Neural cell (in vitro differentiated cells): Measurements from ENCODE around the gene SH3RF1. TPM values are rescaled to one million over a fixed set of nuclear protein-coding genes. Genes with fewer than 3 reads are reported as not detected.

Source experiments
- H2AFZ ChIP-seq: fragments of 200-600, 300-800 bp; sonication (generic), shearing (Covaris generic); 2 replicates; pipeline ENCODE4 v1.6.0; 2014; ENCODE audit warnings: low read depth, mild to moderate bottlenecking, antibody characterized with exemption, low read length, moderate library complexity
- H3F3A ChIP-seq: fragments of 200-600 bp; shearing (Covaris generic); 2 replicates; pipeline ENCODE4 v1.6.1; 2016; ENCODE audit warnings: mild to moderate bottlenecking, moderate library complexity, mixed read lengths, antibody characterized with exemption, low read length; ENCODE audit not compliant: insufficient read depth, poor library complexity, severe bottlenecking
- H3K27ac ChIP-seq: fragments of 200-600, 300-800 bp; sonication (generic), shearing (Covaris generic); 2 replicates; pipeline ENCODE4 v1.5.1; 2014; ENCODE audit warnings: mild to moderate bottlenecking, low read length, moderate library complexity
- H3K27me3 ChIP-seq: fragments of 300-800, 200-600 bp; sonication (generic), shearing (Covaris generic); 2 replicates; pipeline ENCODE4 v1.6.0; 2014; ENCODE audit warnings: mild to moderate bottlenecking, low read depth, low read length, moderate library complexity; ENCODE audit not compliant: insufficient read depth
- H3K36me3 ChIP-seq: fragments of 300-800, 200-600 bp; sonication (generic), shearing (Covaris generic); 2 replicates; pipeline ENCODE4 v1.5.1; 2014; ENCODE audit warnings: mild to moderate bottlenecking, antibody characterized with exemption, low read length, moderate library complexity; ENCODE audit not compliant: insufficient read depth
- H3K4me2 ChIP-seq: fragments of 300-800, 200-600 bp; sonication (generic), shearing (Covaris generic); 2 replicates; pipeline ENCODE4 v1.6.0; 2014; ENCODE audit warnings: mild to moderate bottlenecking, low read length
- H3K4me3 ChIP-seq: fragments of 300-800, 200-600 bp; sonication (generic), shearing (Covaris generic); 2 replicates; pipeline ENCODE4 v1.5.1; 2014; ENCODE audit warnings: mild to moderate bottlenecking, low read length, moderate library complexity
- H3K79me2 ChIP-seq: fragments of 200-600 bp; shearing (Covaris generic); replicated peaks from 2 replicates; pipeline ENCODE4 v1.6.0; 2014; ENCODE audit warnings: mild to moderate bottlenecking, low read length, moderate library complexity; ENCODE audit not compliant: insufficient read depth
- H3K9ac ChIP-seq: fragments of 300-800, 200-600 bp; sonication (generic), shearing (Covaris generic); 2 replicates; pipeline ENCODE4 v1.6.1; 2016; ENCODE audit warnings: mild to moderate bottlenecking, low read length, mixed read lengths
- H3K9me2 ChIP-seq: fragments of 200-600 bp; shearing (Covaris generic); 2 replicates; pipeline ENCODE4 v1.6.1; 2016; ENCODE audit warnings: mild to moderate bottlenecking, low read length, mixed read lengths; ENCODE audit not compliant: insufficient read depth
- H3K9me3 ChIP-seq: fragments of 200-600, 300-800 bp; sonication (generic), shearing (Covaris generic); 2 replicates; pipeline ENCODE4 v1.6.1; 2016; ENCODE audit warnings: mild to moderate bottlenecking, mixed run types, low read length, moderate library complexity, mixed read lengths
- H4K20me1 ChIP-seq: fragments of 200-600 bp; shearing (Covaris generic); 2 replicates; pipeline ENCODE4 v1.6.1; 2016; ENCODE audit warnings: mild to moderate bottlenecking, mixed run types; ENCODE audit not compliant: insufficient read depth
- CTCF ChIP-seq: fragments of 450-650 bp; IDR thresholded peaks from 2 replicates; pipeline ENCODE4 v1.5.1; 2014; ENCODE audit warnings: antibody characterized with exemption, mild to moderate bottlenecking, moderate library complexity; ENCODE audit not compliant: poor library complexity, severe bottlenecking
- EP300 ChIP-seq: fragments of 450-650 bp; conservative IDR thresholded peaks from 2 replicates; pipeline ENCODE4 v1.6.1; 2014; ENCODE audit warnings: antibody characterized with exemption, mild to moderate bottlenecking, moderate library complexity; ENCODE audit not compliant: poor library complexity, severe bottlenecking
- EZH2 ChIP-seq: fragments of 200-600, 300-800 bp; shearing (Covaris generic), sonication (generic); IDR thresholded peaks from 2 replicates; pipeline ENCODE4 v1.6.1; 2014; ENCODE audit warnings: antibody characterized with exemption, low read length, borderline replicate concordance, mild to moderate bottlenecking; ENCODE audit not compliant: insufficient read depth, poor library complexity, severe bottlenecking
- MXI1 ChIP-seq: fragments of 450-650 bp; conservative IDR thresholded peaks from 2 replicates; pipeline ENCODE4 v1.6.1; 2014; ENCODE audit warnings: antibody characterized with exemption, mild to moderate bottlenecking; ENCODE audit not compliant: poor library complexity, severe bottlenecking
- POLR2AphosphoS5 ChIP-seq: IDR thresholded peaks from 2 replicates; pipeline ENCODE4 v1.6.1; 2012
- RAD21 ChIP-seq: fragments of 450-650 bp; conservative IDR thresholded peaks from 2 replicates; pipeline ENCODE4 v1.6.1; 2014; ENCODE audit warnings: antibody characterized with exemption, mild to moderate bottlenecking, moderate library complexity
- SMC3 ChIP-seq: fragments of 450-650 bp; conservative IDR thresholded peaks from 2 replicates; pipeline ENCODE4 v1.6.1; 2014; ENCODE audit warnings: antibody characterized with exemption, mild to moderate bottlenecking, moderate library complexity; ENCODE audit not compliant: poor library complexity
- TAF1 ChIP-seq: IDR thresholded peaks from 2 replicates; pipeline ENCODE4 v1.6.1; 2012; ENCODE audit warnings: low read depth
- polyA plus RNA-seq: library from polyadenylated mRNA; depleted of rRNA; stranded (reverse); fragments of >200 nt; gene quantifications from 2 replicates; pipeline ENCODE4 v1.2.3, GENCODE V29; 2014
- TF ChIP-seq, protein P1 (sequence below): IDR thresholded peaks from 2 replicates; pipeline ENCODE4 v1.6.1; 2012; ENCODE audit warnings: borderline replicate concordance

SH3RF1 gene
- polyA plus RNA-seq, 1 donor from 2014 or later = 3.1 TPM

GRCh38 chr4:169122422-169122821 is 148.3 kb downstream of the SH3RF1 start:
- no peak for TF ChIP-seq RAD21
- no peak for TF ChIP-seq SMC3
- no peak for TF ChIP-seq POLR2AphosphoS5
- no peak for TF ChIP-seq CTCF
- TF ChIP-seq TAF1 = no peak
- TF ChIP-seq, protein P1, sequence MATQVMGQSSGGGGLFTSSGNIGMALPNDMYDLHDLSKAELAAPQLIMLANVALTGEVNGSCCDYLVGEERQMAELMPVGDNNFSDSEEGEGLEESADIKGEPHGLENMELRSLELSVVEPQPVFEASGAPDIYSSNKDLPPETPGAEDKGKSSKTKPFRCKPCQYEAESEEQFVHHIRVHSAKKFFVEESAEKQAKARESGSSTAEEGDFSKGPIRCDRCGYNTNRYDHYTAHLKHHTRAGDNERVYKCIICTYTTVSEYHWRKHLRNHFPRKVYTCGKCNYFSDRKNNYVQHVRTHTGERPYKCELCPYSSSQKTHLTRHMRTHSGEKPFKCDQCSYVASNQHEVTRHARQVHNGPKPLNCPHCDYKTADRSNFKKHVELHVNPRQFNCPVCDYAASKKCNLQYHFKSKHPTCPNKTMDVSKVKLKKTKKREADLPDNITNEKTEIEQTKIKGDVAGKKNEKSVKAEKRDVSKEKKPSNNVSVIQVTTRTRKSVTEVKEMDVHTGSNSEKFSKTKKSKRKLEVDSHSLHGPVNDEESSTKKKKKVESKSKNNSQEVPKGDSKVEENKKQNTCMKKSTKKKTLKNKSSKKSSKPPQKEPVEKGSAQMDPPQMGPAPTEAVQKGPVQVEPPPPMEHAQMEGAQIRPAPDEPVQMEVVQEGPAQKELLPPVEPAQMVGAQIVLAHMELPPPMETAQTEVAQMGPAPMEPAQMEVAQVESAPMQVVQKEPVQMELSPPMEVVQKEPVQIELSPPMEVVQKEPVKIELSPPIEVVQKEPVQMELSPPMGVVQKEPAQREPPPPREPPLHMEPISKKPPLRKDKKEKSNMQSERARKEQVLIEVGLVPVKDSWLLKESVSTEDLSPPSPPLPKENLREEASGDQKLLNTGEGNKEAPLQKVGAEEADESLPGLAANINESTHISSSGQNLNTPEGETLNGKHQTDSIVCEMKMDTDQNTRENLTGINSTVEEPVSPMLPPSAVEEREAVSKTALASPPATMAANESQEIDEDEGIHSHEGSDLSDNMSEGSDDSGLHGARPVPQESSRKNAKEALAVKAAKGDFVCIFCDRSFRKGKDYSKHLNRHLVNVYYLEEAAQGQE = no peak
- no peak for TF ChIP-seq EZH2
- TF ChIP-seq MXI1 = no peak
- TF ChIP-seq EP300 = no peak
- H4K20me1 ChIP-seq = no peaks in the 10 kb centered on the region
- H3K4me3 ChIP-seq = no peak overlapping the region
- no peaks in the 10 kb centered on the region for H3K27me3 ChIP-seq
- no peak overlapping the region for H3K27ac ChIP-seq
- H3K79me2 ChIP-seq = no peaks in the 10 kb centered on the region
- no peaks in the 10 kb centered on the region for H3F3A ChIP-seq
- no peak overlapping the region for H3K9ac ChIP-seq
- no peak overlapping the region for H3K4me2 ChIP-seq
- H3K9me2 ChIP-seq = no peaks in the 10 kb centered on the region
- no peak overlapping the region for H2AFZ ChIP-seq
- peaks cover 4% of the 10 kb centered on the region for H3K36me3 ChIP-seq
- no peaks in the 10 kb centered on the region for H3K9me3 ChIP-seq

- no peak overlapping the region for H2AFZ ChIP-seq
- H3K9ac ChIP-seq = no peak overlapping the region
- peaks cover 4% of the 10 kb centered on the region for H3K36me3 ChIP-seq
- no peaks in the 10 kb centered on the region for H3F3A ChIP-seq
- TF ChIP-seq MXI1 (no peak), CTCF (no peak), SMC3 (no peak), POLR2AphosphoS5 (no peak), TAF1 (no peak), EP300 (no peak), EZH2 (no peak), RAD21 (no peak)
- TF ChIP-seq, protein P1 = no peak
- no peak overlapping the region for H3K4me2 ChIP-seq
- H3K79me2 ChIP-seq = no peaks in the 10 kb centered on the region
- H3K9me3 ChIP-seq = no peaks in the 10 kb centered on the region
- H3K27ac ChIP-seq = no peak overlapping the region
- no peaks in the 10 kb centered on the region for H4K20me1 ChIP-seq
- no peaks in the 10 kb centered on the region for H3K9me2 ChIP-seq
- no peaks in the 10 kb centered on the region for H3K27me3 ChIP-seq
- H3K4me3 ChIP-seq = no peak overlapping the region
Measured at GRCh38 chr4:169121861-169122382, 148.8 kb downstream of the SH3RF1 start.
